Bronchial epithelial cell (primary cell): ENCODE data around the gene ARHGAP25. TPM values are rescaled to one million over a fixed set of nuclear protein-coding genes. Genes with fewer than 3 reads are reported as not detected.

ENCODE experiments used
- DNase-seq: peaks from one replicate; pipeline ENCODE4 v3.0.0-alpha.2; 2010; ENCODE audit warnings: low read depth
- FAIRE-seq: peaks from 2 replicates; lab custom pipeline; 2011; peaks lifted over from hg19 to GRCh38; lab: Jason Lieb, UNC
- H3K27me3 ChIP-seq: 2 replicates; pipeline ENCODE4 v1.5.1; 2011; ENCODE audit warnings: low read length; ENCODE audit not compliant: control insufficient read depth, insufficient read depth
- H3K36me3 ChIP-seq: 2 replicates; pipeline ENCODE4 v1.5.1; 2011; ENCODE audit warnings: low read length; ENCODE audit not compliant: control insufficient read depth, insufficient read depth
- H3K4me3 ChIP-seq: 2 replicates; pipeline ENCODE4 v1.5.1; 2011; ENCODE audit warnings: mild to moderate bottlenecking, low read depth, low read length, control low read depth
- total RNA-seq: library from RNA; depleted of rRNA; stranded (reverse); fragments of >200 nt; gene quantifications from 2 replicates; pipeline ENCODE4 v1.2.1, GENCODE V29; 2014
- TF ChIP-seq, protein P1 (sequence below): IDR thresholded peaks from 2 replicates; pipeline ENCODE4 v1.5.1; 2011; ENCODE audit warnings: mild to moderate bottlenecking, moderate library complexity, low read length, control low read depth, inconsistent platforms; ENCODE audit not compliant: insufficient read depth, severe bottlenecking

The ARHGAP25 gene
- total RNA-seq, 1 donor from 2014 or later: 0.79 TPM

GRCh38 chr2:68715353-68716041, 19.1 kb upstream of the ARHGAP25 start:
- DNase-seq: peak; percentile 66

DNA sequence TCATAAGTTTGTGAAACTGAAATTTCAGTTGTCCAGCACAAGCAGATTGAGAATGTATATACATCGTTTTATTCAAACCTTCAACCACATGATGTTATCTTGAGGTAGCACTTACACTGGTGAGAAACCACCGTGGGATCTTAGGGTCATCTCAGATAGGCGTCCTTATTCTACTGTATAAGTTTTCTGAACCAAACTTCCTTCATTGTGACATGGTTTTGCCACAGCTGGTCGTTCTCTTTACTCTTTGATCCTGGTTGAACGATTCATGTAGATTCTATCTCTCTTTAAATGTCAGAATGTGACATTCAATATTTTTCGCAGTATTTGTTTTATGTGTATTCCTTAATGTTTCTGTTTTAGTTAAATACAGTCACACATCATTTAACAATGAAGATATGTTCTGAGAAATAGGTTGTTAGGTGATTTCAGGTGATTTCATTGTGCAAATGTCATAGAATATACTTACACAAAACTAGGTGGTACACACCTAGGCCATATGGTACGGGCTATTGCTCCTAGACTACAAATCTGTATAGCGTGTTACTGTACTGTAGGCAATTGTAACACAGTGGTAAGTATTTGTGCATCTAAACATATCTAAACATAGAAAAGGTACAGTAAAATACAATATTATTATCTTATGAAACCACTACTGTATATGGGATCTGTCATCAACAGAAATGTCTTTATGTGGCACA, 17.9 kb upstream of the ARHGAP25 start:
- TF ChIP-seq, protein P1, sequence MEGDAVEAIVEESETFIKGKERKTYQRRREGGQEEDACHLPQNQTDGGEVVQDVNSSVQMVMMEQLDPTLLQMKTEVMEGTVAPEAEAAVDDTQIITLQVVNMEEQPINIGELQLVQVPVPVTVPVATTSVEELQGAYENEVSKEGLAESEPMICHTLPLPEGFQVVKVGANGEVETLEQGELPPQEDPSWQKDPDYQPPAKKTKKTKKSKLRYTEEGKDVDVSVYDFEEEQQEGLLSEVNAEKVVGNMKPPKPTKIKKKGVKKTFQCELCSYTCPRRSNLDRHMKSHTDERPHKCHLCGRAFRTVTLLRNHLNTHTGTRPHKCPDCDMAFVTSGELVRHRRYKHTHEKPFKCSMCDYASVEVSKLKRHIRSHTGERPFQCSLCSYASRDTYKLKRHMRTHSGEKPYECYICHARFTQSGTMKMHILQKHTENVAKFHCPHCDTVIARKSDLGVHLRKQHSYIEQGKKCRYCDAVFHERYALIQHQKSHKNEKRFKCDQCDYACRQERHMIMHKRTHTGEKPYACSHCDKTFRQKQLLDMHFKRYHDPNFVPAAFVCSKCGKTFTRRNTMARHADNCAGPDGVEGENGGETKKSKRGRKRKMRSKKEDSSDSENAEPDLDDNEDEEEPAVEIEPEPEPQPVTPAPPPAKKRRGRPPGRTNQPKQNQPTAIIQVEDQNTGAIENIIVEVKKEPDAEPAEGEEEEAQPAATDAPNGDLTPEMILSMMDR: no peak
- DNase-seq (no peak), FAIRE-seq (no peak)

More at GRCh38 chr2:68715353-68716041, 19.1 kb upstream of the ARHGAP25 start:
- Histone ChIP-seq H3K4me3 (no peak overlapping the region), H3K27me3 (no peaks in the 10 kb centered on the region), H3K36me3 (no peaks in the 10 kb centered on the region)
- FAIRE-seq: no peak
- TF ChIP-seq, protein P1: peak; percentile 86

GRCh38 chr2:68717305-68717661, 17.3 kb upstream of the ARHGAP25 start:
- H3K36me3 ChIP-seq: no peaks in the 10 kb centered on the region
- TF ChIP-seq, protein P1: no peak
- no peak for DNase-seq
- no peak for FAIRE-seq
- no peaks in the 10 kb centered on the region for H3K27me3 ChIP-seq
- no peak overlapping the region for H3K4me3 ChIP-seq

More for the DNA sequence above, 17.9 kb upstream of the ARHGAP25 start:
- Histone ChIP-seq H3K36me3 (no peaks in the 10 kb centered on the region), H3K4me3 (no peak overlapping the region), H3K27me3 (no peaks in the 10 kb centered on the region)

DNA sequence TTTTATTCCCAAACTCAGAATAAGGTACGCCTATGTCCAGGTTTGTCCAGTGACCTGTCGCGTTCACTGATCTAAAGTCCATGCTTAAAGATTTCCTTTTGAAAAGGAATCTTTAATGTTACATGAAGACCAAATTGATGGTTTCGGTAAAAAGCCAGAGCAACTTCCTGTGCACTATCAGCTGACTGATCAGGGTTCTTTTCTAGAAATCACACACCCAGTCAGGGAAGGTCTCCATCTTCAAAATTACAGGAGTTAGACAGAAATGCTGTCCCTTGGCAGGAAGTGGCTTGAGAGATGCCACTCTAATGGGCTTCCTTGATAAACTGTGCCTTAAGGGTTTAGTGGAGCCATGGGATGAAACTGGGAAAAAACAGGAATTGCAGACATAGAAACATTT, 14.7 kb upstream of the ARHGAP25 start:
- FAIRE-seq: no peak

DNA sequence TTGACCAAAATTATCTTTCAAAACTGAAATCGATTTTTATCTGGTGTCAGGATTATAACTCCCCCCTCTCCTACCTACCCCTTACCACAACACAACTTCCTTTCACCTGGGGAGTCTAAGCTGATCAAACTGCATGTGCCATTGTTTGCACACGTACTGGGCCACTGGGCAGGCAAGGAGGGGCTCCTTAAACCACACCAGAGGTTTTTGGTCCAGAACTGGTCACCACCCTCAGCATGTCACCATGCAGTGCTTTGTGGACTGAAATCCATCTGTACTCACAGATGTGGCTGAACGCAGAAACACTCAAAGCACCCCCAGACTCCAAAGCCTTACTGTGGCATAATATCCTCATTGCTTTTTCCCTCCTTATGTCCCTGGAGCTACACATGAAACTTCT, 13.9 kb upstream of the ARHGAP25 start:
- Histone ChIP-seq H3K36me3 (no peaks in the 10 kb centered on the region), H3K27me3 (no peaks in the 10 kb centered on the region), H3K4me3 (no peak overlapping the region)
- TF ChIP-seq, protein P1: no peak
- FAIRE-seq (no peak), DNase-seq (no peak)

More for the DNA sequence above, 14.7 kb upstream of the ARHGAP25 start:
- no peaks in the 10 kb centered on the region for H3K36me3 ChIP-seq
- DNase-seq: no peak
- TF ChIP-seq, protein P1: no peak
- H3K4me3 ChIP-seq: no peak overlapping the region
- no peaks in the 10 kb centered on the region for H3K27me3 ChIP-seq
